Sciatic nerve (tissue), 2 donors: Measurements from ENCODE around the gene CLMP. TPM values are rescaled to one million over a fixed set of nuclear protein-coding genes. Genes with fewer than 3 reads are reported as not detected.
"Not testable (repeated sequence)": the region's sequence is repeated elsewhere in the genome, so short reads cannot be mapped to it uniquely, and the experiment has no call there.

Source experiments
- ATAC-seq: fragments of 200-7000 bp; cut with Tn5 transposase; one replicate; pipeline ENCODE4 v1.9.1; 2020; ENCODE audit warnings: mild to moderate bottlenecking, moderate library complexity
- DNase-seq: peaks from one replicate; pipeline ENCODE4 v3.0.0-alpha.2; 2020; ENCODE audit warnings: low spot score
- intact Hi-C: fragments of 100-400 bp; cut with DNase I; formaldehyde crosslinking; loops from one replicate; pipeline ENCODE4 v1.14.2; 2022
- total RNA-seq: library from RNA; stranded (reverse); fragmentation: NEBNext Ultra II Directional; extraction: Animal tissue kit (Norgen Biotek cat#: 25700); gene quantifications from one replicate; pipeline ENCODE4 v1.2.1, GENCODE V29; 2021
- donor health status: DM: no; HTN: no; CAD: no.
- donor health status: DM: no; HTN: no; CAD: no.

CLMP gene
- total RNA-seq, 1 donor from 2014 or later = 74.6 TPM

- ATAC-seq = no peak
- intact Hi-C loops = no loop called here
- DNase-seq = no peak
Observed at GRCh38 chr11:123176785-123177184, 18.3 kb downstream of the CLMP start.

DNA sequence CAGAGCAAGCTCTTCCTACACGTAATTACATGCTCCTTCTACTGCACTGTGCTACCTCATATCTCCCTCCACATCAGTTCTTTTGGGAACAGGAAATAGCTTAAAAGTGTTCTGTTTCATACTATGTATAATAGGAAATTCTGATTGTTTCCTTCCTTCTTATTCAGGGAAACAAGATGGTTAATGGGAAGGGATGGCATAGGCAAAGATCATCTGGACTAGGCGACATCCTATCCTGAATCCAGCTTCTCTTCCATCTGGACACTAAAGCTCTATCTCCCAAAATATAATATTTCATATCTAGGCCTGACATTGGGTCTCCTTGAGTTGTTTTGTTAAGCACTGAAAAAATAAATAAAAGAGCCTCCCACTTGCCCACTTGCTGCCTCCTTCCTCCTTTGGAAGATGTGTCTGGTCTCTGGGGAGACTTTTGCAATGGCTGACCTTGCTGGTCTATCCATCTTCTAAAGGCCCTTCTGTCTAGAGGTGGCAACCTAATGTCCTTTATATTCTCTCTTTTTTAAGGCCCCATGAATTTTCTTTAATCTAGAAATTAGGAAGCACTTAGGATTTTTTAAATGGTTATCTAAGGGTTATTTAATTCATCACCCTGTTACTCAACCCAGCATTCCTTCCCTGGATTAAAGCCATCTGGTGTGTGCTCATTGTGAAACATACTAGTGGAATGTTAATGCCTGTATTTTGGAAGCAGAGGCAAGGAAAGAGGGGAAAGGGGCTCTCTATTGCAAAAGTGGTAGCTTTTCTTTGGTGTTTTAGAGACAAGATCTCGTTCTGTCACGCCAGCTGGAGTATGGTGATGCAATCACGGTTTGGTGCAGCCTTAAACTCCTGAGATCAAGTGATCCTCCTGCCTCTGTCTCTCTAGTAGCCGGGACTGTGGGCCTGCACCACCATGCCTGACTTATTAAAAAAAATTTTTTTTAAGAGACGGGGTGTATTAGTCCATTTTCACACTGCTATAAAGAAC is 20.6 kb downstream of the CLMP start:
- DNase-seq (peak; percentile 72), ATAC-seq (peak; percentile 95)
- intact Hi-C loops = no loop called here

DNA sequence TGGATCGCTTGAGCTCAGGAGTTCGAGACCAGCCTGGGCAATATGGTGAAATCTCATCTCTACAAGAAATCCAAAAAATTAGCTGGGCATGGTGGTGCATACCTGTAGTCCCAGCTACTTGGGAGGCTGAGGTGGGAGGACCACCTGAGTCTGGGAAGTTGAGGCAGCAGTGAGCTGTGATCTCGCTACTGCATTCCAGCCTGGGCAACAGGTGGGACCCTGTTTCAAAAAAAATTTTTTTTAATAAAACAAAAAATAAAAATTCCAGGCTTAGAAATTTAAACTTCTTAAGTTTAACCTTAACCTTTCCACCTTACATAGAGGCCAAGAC is 21.2 kb downstream of the CLMP start:
- intact Hi-C loops = no loop called here
- DNase-seq = no peak
- ATAC-seq = no peak

- intact Hi-C loops = no loop called here
- ATAC-seq (no peak), DNase-seq (no peak)
Observed at GRCh38 chr11:123173040-123173855, 21.8 kb downstream of the CLMP start.

DNA sequence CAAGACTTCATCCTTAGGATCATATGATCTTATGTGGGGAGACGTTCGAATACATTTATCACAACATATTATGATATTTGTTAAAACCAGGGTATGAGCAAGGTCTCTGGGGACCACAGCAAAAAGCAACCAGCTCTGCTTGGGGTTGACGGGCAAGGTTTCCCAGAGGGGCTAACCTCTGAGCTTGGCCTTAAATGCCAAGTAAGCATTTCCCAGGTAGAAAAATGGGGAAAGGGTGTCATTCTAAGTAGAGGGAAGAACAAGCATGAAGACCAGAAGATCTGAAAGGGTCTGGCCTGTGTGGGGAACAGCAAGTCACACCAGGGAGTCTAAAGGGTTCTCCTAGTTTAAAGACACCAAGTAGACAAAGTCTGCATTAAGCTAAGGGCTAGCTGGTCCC is 24.1 kb downstream of the CLMP start:
- intact Hi-C loops = no loop called here
- DNase-seq (no peak), ATAC-seq (no peak)

GRCh38 chr11:123169821-123170220 is 25.2 kb downstream of the CLMP start:
- intact Hi-C loops = no loop called here
- ATAC-seq (no peak), DNase-seq (no peak)

GRCh38 chr11:123168955-123169484 is 26.0 kb downstream of the CLMP start:
- intact Hi-C loops = no loop called here
- DNase-seq = no peak
- ATAC-seq = no peak

DNA sequence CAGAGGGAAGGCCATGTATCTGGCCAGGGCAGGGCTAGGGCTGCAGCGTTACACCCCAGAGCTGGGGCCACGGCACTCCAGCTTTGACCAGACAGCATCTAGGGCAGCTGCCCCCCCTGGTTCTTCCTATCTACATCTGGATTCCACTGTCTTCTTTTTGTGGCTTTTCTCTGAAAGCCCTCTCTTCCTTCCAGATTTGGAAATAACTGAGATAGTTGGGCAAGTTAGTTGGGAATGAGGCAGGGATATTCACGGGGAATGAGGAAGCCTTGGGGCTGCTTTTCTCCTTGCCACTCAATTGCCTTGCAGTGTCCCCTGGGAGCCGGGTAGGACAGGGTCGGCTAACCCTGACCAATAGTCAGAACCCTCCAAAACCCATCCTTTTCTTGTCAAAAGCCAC is 26.8 kb downstream of the CLMP start:
- intact Hi-C loops = no loop called here
- no peak for DNase-seq
- no peak for ATAC-seq

DNA sequence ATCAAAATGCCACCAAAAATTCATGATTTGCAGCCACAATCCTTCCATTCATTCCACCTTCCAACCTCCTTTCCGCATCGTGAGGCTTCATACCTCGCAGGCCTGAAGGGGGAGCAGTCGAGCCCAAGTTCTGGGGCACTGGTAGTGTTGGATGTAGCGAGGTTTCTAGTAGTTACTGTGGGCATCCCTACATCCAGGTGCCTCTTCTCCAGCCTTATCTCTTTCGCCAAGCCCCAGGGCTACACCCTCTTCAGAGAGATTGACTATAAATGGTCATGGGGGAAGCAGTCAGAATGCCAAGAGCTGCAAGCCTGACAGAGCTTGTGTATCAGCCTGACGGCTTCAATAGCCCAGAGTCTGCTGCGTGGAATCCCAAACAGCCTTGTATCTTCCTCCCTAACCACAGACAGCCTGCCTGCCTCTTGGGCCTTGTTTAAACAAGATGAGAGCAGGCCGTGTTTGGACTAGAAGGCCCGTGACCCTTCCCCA is 28.9 kb downstream of the CLMP start:
- intact Hi-C loops = no loop called here
- ATAC-seq (peak; percentile 78), DNase-seq (peak; percentile 74)

DNA sequence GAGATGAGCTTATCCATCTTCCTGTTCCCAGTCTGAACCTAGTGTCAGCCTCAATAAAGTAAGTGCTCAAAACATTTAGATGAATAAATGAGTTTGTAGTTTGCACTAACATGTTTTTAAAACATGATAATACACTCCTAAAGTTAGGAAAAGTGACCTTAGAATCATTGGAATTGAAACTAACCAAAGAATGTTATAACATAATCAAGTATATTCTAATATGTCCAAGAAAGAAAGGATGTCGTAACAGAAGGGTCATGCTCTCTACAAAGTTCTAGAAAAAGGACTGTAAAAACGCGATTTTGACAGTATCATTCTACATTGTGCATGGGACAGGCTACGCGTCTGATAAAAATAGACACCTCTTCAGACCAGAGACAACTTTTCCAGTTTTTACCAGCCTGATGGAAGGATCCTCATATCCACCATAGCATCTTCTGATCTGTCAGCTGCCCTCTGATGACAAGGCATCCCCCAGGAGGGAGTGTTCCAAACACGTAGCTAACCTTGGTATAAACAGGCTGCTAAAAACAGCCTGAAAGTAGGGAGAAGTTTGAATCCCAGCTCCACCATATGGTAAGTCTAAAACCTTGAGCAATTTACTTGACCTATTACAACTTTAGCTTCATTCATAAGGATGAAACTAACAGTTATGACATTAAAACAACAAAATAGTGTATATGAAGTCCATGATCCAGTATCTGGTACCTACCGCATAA is 30.2 kb downstream of the CLMP start:
- ATAC-seq (no peak), DNase-seq (no peak)
- intact Hi-C loops = no loop called here

DNA sequence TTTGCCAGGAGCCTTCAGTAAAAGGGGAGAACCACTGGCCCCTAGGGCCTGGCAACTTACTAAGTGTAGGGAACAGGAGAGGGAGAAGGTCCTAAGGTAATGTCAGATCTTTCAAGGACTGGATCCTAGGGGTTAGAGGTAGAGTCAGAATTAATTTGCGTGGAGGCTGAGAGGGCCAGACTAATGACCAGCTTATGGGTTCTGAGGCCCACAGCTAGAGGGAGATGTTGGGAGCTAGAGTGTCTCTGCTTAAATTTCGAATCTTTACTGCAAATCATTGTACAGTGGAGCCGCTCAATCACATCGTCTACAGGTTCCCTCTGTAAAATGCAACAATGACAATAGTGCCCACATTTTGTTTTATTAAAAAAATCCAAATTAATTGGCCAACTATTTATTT is 31.4 kb downstream of the CLMP start:
- ATAC-seq = no peak
- no peak for DNase-seq
- intact Hi-C loops = no loop called here

GRCh38 chr11:123161376-123162030 is 33.5 kb downstream of the CLMP start:
- ATAC-seq = no peak

GRCh38 chr11:123159183-123159857 is 35.7 kb downstream of the CLMP start:
- DNase-seq (no peak), ATAC-seq (no peak)
- intact Hi-C loops = no loop called here

More at GRCh38 chr11:123161376-123162030, 33.5 kb downstream of the CLMP start:
- intact Hi-C loops = no loop called here
- DNase-seq = no peak

- ATAC-seq (no peak), DNase-seq (no peak)
- intact Hi-C loops = no loop called here
Observed at GRCh38 chr11:123158033-123159003, 36.7 kb downstream of the CLMP start.

DNA sequence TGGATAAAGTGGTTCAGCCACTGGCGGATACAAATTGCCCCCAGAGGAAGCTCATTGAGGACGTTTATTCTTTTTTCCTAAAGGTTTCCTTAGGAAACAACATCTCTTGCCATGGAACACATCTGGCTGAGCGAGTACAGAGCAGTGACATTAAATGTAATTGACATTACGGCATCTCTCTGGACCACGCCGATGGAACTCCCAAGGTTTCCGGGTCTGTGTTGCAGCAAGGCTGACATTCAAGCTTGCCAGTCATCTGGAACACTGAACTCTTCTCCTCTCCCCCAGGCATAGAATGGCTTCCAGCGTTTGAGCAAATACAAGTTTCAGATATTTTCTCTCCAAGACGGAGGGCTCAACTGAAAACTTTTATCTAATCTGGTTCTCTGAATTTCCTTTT is 42.1 kb downstream of the CLMP start:
- DNase-seq = no peak
- intact Hi-C loops = no loop called here
- ATAC-seq = no peak

DNA sequence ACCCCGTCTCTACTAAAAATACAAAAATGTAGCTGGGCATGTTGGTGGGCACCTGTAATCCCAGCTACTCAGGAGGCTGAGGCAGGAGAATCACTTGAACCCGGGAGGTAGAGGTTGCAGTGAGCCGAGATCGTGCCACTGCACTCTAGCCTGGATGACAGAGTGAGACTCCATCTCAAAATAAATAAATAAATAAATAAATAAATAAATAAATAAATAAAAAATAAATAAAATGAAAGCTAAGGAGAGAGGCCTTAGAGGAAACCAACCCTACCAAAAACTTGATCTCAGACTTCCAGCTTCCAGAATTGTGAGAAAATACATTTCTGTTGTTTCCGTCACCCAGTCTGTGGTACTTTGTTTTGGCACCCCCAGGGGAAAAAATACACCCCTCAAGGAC is 42.7 kb downstream of the CLMP start:
- DNase-seq, ATAC-seq, intact Hi-C loops: not testable (repeated sequence)

GRCh38 chr11:123151796-123152195 is 43.3 kb downstream of the CLMP start:
- DNase-seq (no peak), ATAC-seq (no peak)
- intact Hi-C loops = no loop called here
